Measurements from ENCODE around the gene GRAMD1B.

GRCh38 chr11:123448823-123449222, 18.8 kb downstream of the GRAMD1B start:
- TF ChIP-seq CTCF (conservative IDR thresholded peaks at IDR 0.05 in 1 of 2, IDR thresholded peaks at IDR 0.05 in 1 of 2; ENCODE audit: low read depth in 1 of 2, low read length in 2 of 2) = no peak
- TF ChIP-seq EZH2 (IDR thresholded peaks at IDR 0.05; ENCODE audit: low read length, missing control alignments) = no peak

All from fibroblast of lung (primary cell).